ENCODE results near the gene CLDN18. TPM values are rescaled to one million over a fixed set of nuclear protein-coding genes. Genes with fewer than 3 reads are reported as not detected.
A peak's percentile ranks its signal among the peaks of the same experiment; 100 is the strongest.

The CLDN18 gene
- total RNA-seq: not detected
- polyA plus RNA-seq: under 1 TPM; 0.20 to 0.50 TPM
- long read RNA-seq, donor 1: 0 reads
- long read RNA-seq, donor 2, partial matches to known transcripts: 0 of 1 reads
- long read RNA-seq, donor 2, other reads (novel, unspliced or antisense): 1 of 1 reads

- Histone ChIP-seq H3K4me3 (ENCODE audit: low read length in 2 of 2) (no peak within 1 kb of the TSS), H3K9me3 (ENCODE audit: control insufficient read depth, low read length) (no peaks in the 10 kb centered on the region), H3K27ac (ENCODE audit: low read depth in 1 of 2, low read length in 2 of 2) (no peak within 1 kb of the TSS), H3K27me3 (ENCODE audit: control insufficient read depth in 1 of 2, insufficient read depth in 2 of 2, low read length in 1 of 2) (no peaks in the 10 kb centered on the region), H3K36me3 (ENCODE audit: control insufficient read depth in 1 of 2, insufficient read depth in 2 of 2, low read length in 1 of 2) (peaks cover 0 to 2% of the 10 kb centered on the region in 2 donors), H3K4me1 (ENCODE audit: control insufficient read depth in 1 of 2, insufficient read depth in 2 of 2, low read length in 2 of 2) (no peaks in the 10 kb centered on the region)
- intact Hi-C loops (cut with DNase I): no loop called here
- 86 to 87% methylated on average over 30 of the region's 30 CpGs for WGBS, 2 donors
- DNase-seq (no peak), ATAC-seq (ENCODE audit: low FRiP score) (no peak)
These were observed at the start of gene CLDN18 for GRCh38 chr3:138009476-138010272. TSS of gene CLDN18 (plus strand) at chr3:138010165. CDS start at chr3:138010226, 61 bp downstream.

GRCh38 chr3:137962251-137962650, 47.7 kb upstream of the CLDN18 start:
- intact Hi-C loops (cut with DNase I): no loop called here
- H3K27me3 ChIP-seq (ENCODE audit: control insufficient read depth in 1 of 2, insufficient read depth in 2 of 2, low read length in 1 of 2): no peaks in the 10 kb centered on the region
- 86 to 88% methylated on average over 7 of the region's 7 CpGs for WGBS, 2 donors

GRCh38 chr3:137963463-137963862, 46.5 kb upstream of the CLDN18 start:
- no peaks in the 10 kb centered on the region for H3K27me3 ChIP-seq (ENCODE audit: control insufficient read depth in 1 of 2, insufficient read depth in 2 of 2, low read length in 1 of 2)
- 76 to 83% methylated on average over 4 of the region's 4 CpGs for WGBS, 2 donors
- DNase-seq (no peak), ATAC-seq (ENCODE audit: low FRiP score) (no peak)
- H3K27ac ChIP-seq (ENCODE audit: low read depth in 1 of 2, low read length in 2 of 2): no peak overlapping the region
- H3K36me3 ChIP-seq (ENCODE audit: control insufficient read depth in 1 of 2, insufficient read depth in 2 of 2, low read length in 1 of 2): no peaks in the 10 kb centered on the region
- no peaks in the 10 kb centered on the region for H3K4me1 ChIP-seq (ENCODE audit: control insufficient read depth in 1 of 2, insufficient read depth in 2 of 2, low read length in 2 of 2)
- no peaks in the 10 kb centered on the region for H3K9me3 ChIP-seq (ENCODE audit: control insufficient read depth, low read length)
- H3K4me3 ChIP-seq (ENCODE audit: low read length in 2 of 2): no peak overlapping the region
- intact Hi-C loops (cut with DNase I): no loop called here

More at GRCh38 chr3:137962251-137962650, 47.7 kb upstream of the CLDN18 start:
- ATAC-seq (ENCODE audit: low FRiP score): no peak
- no peak for DNase-seq
- H3K9me3 ChIP-seq (ENCODE audit: control insufficient read depth, low read length): no peaks in the 10 kb centered on the region
- H3K27ac ChIP-seq (ENCODE audit: low read depth in 1 of 2, low read length in 2 of 2): no peak overlapping the region
- H3K4me1 ChIP-seq (ENCODE audit: control insufficient read depth in 1 of 2, insufficient read depth in 2 of 2, low read length in 2 of 2): no peaks in the 10 kb centered on the region
- no peaks in the 10 kb centered on the region for H3K36me3 ChIP-seq (ENCODE audit: control insufficient read depth in 1 of 2, insufficient read depth in 2 of 2, low read length in 1 of 2)
- no peak overlapping the region for H3K4me3 ChIP-seq (ENCODE audit: low read length in 2 of 2)

GRCh38 chr3:137970914-137971831, 38.8 kb upstream of the CLDN18 start:
- Histone ChIP-seq H3K4me1 (ENCODE audit: control insufficient read depth in 1 of 2, insufficient read depth in 2 of 2, low read length in 2 of 2) (no peaks in the 10 kb centered on the region), H3K27me3 (ENCODE audit: control insufficient read depth in 1 of 2, insufficient read depth in 2 of 2, low read length in 1 of 2) (no peaks in the 10 kb centered on the region), H3K9me3 (ENCODE audit: control insufficient read depth, low read length) (peaks cover 2% of the 10 kb centered on the region), H3K4me3 (ENCODE audit: low read length in 2 of 2) (no peak overlapping the region), H3K27ac (ENCODE audit: low read depth in 1 of 2, low read length in 2 of 2) (no peak overlapping the region), H3K36me3 (ENCODE audit: control insufficient read depth in 1 of 2, insufficient read depth in 2 of 2, low read length in 1 of 2) (no peaks in the 10 kb centered on the region)
- DNase-seq (peak; percentile 83 to 90), ATAC-seq (ENCODE audit: low FRiP score) (peak; percentile 86)
- 18% methylated on average over 18 of the region's 18 CpGs for WGBS, 2 donors
- intact Hi-C loops (cut with DNase I): loop anchor here in 1 of 2 donors (10.0 kb wide), 1 partner anchor 866 kb away; no protein-coding TSS in a partner anchor

- WGBS, 2 donors: 74 to 86% methylated on average over 1 of the region's 1 CpG
- ATAC-seq (ENCODE audit: low FRiP score) (no peak), DNase-seq (no peak)
- no peak overlapping the region for H3K4me3 ChIP-seq (ENCODE audit: low read length in 2 of 2)
- H3K36me3 ChIP-seq (ENCODE audit: control insufficient read depth in 1 of 2, insufficient read depth in 2 of 2, low read length in 1 of 2): no peaks in the 10 kb centered on the region
- H3K27me3 ChIP-seq (ENCODE audit: control insufficient read depth in 1 of 2, insufficient read depth in 2 of 2, low read length in 1 of 2): no peaks in the 10 kb centered on the region
- no peaks in the 10 kb centered on the region for H3K4me1 ChIP-seq (ENCODE audit: control insufficient read depth in 1 of 2, insufficient read depth in 2 of 2, low read length in 2 of 2)
- H3K27ac ChIP-seq (ENCODE audit: low read depth in 1 of 2, low read length in 2 of 2): no peak overlapping the region
- intact Hi-C loops (cut with DNase I): loop anchor here in 1 of 2 donors (10.0 kb wide), 1 partner anchor 868 kb away; no protein-coding TSS in a partner anchor
- H3K9me3 ChIP-seq (ENCODE audit: control insufficient read depth, low read length): peaks cover 2% of the 10 kb centered on the region
These were observed 37.6 kb upstream of the CLDN18 start for GRCh38 chr3:137972396-137972795.

- H3K9me3 ChIP-seq (ENCODE audit: control insufficient read depth, low read length): peaks cover 3% of the 10 kb centered on the region
- no peak overlapping the region for H3K4me3 ChIP-seq (ENCODE audit: low read length in 2 of 2)
- H3K27ac ChIP-seq (ENCODE audit: low read depth in 1 of 2, low read length in 2 of 2): no peak overlapping the region
- H3K27me3 ChIP-seq (ENCODE audit: control insufficient read depth in 1 of 2, insufficient read depth in 2 of 2, low read length in 1 of 2): no peaks in the 10 kb centered on the region
- DNase-seq: no peak
- H3K36me3 ChIP-seq (ENCODE audit: control insufficient read depth in 1 of 2, insufficient read depth in 2 of 2, low read length in 1 of 2): no peaks in the 10 kb centered on the region
- H3K4me1 ChIP-seq (ENCODE audit: control insufficient read depth in 1 of 2, insufficient read depth in 2 of 2, low read length in 2 of 2): no peaks in the 10 kb centered on the region
- intact Hi-C loops (cut with DNase I): loop anchor here in 1 of 2 donors (10.0 kb wide), 1 partner anchor 874 kb away; no protein-coding TSS in a partner anchor
- ATAC-seq (ENCODE audit: low FRiP score): no peak
- WGBS, 2 donors: 96 to 97% methylated on average over 1 of the region's 1 CpG
These were observed 31.6 kb upstream of the CLDN18 start for GRCh38 chr3:137978328-137978727.

GRCh38 chr3:137987723-137988122, 22.2 kb upstream of the CLDN18 start:
- DNase-seq (no peak), ATAC-seq (ENCODE audit: low FRiP score) (no peak)
- H3K27ac ChIP-seq (ENCODE audit: low read depth in 1 of 2, low read length in 2 of 2): no peak overlapping the region
- H3K27me3 ChIP-seq (ENCODE audit: control insufficient read depth in 1 of 2, insufficient read depth in 2 of 2, low read length in 1 of 2): no peaks in the 10 kb centered on the region
- 2 to 24% methylated on average over 1 of the region's 1 CpG for WGBS, 2 donors
- no peaks in the 10 kb centered on the region for H3K9me3 ChIP-seq (ENCODE audit: control insufficient read depth, low read length)
- H3K4me3 ChIP-seq (ENCODE audit: low read length in 2 of 2): no peak overlapping the region
- no peaks in the 10 kb centered on the region for H3K4me1 ChIP-seq (ENCODE audit: control insufficient read depth in 1 of 2, insufficient read depth in 2 of 2, low read length in 2 of 2)
- intact Hi-C loops (cut with DNase I): no loop called here
- no peaks in the 10 kb centered on the region for H3K36me3 ChIP-seq (ENCODE audit: control insufficient read depth in 1 of 2, insufficient read depth in 2 of 2, low read length in 1 of 2)

GRCh38 chr3:137988152-137988551, 21.8 kb upstream of the CLDN18 start:
- intact Hi-C loops (cut with DNase I): no loop called here
- Histone ChIP-seq H3K36me3 (ENCODE audit: control insufficient read depth in 1 of 2, insufficient read depth in 2 of 2, low read length in 1 of 2) (no peaks in the 10 kb centered on the region), H3K4me1 (ENCODE audit: control insufficient read depth in 1 of 2, insufficient read depth in 2 of 2, low read length in 2 of 2) (no peaks in the 10 kb centered on the region), H3K4me3 (ENCODE audit: low read length in 2 of 2) (no peak overlapping the region), H3K27me3 (ENCODE audit: control insufficient read depth in 1 of 2, insufficient read depth in 2 of 2, low read length in 1 of 2) (no peaks in the 10 kb centered on the region), H3K27ac (ENCODE audit: low read depth in 1 of 2, low read length in 2 of 2) (no peak overlapping the region), H3K9me3 (ENCODE audit: control insufficient read depth, low read length) (no peaks in the 10 kb centered on the region)
- ATAC-seq (ENCODE audit: low FRiP score): no peak
- DNase-seq: no peak
- WGBS, 2 donors: 67 to 69% methylated on average over 4 of the region's 4 CpGs
